Epithelial cell of prostate (primary cell): ENCODE results near the gene PBRM1.
"Not testable (repeated sequence)": the region's sequence is repeated elsewhere in the genome, so short reads cannot be mapped to it uniquely, and the experiment has no call there.

Experiments used
- DNase-seq: peaks from one replicate; pipeline ENCODE4 v3.0.0-alpha.2; 2011; ENCODE audit warnings: low read depth, low spot score
- H3K27ac ChIP-seq: fragments of 450-650 bp; 2 replicates; pipeline ENCODE4 v1.5.1; 2017; ENCODE audit warnings: mild to moderate bottlenecking

Gene PBRM1

GRCh38 chr3:52685709-52686691 lies at the start of gene PBRM1, which contains the start of gene GNL3:
TSS of gene PBRM1 (minus strand) at chr3:52685913.
TSS of gene GNL3 (plus strand) at chr3:52686032. CDS start at chr3:52686093, 61 bp downstream.
- H3K27ac ChIP-seq, result peak within 1 kb of the TSS; percentile 90
- peak; percentile 84 for DNase-seq

GRCh38 chr3:52733256-52733891 lies 47.7 kb upstream of the PBRM1 start:
- no peak for DNase-seq
- H3K27ac ChIP-seq, result no peak overlapping the region

- no peak overlapping the region for H3K27ac ChIP-seq
- DNase-seq, result no peak
Measured at GRCh38 chr3:52731590-52731989, 45.9 kb upstream of the PBRM1 start.

DNA sequence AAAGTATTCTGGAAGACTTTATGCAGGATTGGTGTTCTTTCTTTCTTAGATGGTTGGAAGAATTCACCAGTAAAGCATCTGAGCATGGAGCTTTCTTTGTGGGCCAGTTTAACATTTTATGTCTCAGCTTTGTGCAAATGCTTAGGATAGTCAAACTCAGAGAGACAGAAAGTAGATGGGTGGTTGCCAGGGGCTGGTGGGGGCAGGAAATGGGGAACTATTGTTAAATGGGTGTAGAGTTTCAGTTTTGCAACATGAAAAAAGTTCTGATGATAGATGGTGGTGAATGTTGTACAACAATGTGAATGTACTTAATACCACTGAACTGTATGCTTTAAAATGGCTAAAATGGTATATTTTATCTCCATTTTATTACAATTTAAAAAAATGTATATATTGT lies 45.0 kb upstream of the PBRM1 start:
- no peak for DNase-seq
- H3K27ac ChIP-seq, result no peak overlapping the region

DNA sequence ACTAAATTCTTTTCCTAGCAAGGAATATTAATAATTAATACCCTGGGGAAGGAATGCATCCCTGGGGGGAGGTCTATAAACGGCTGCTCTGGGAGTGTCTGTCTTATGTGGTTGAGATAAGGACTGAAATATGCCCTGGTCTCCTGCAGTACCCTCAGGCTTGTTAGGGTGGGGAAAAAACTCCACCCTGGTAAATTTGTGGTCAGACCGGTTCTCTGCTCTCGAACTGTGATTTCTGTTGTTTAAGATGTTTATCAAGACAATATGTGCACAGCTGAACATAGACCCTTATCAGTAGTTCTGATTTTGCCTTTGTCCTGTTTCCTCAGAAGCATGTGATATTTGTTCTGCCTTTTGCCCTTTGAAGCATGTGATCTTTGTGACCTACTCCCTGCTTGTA lies 43.0 kb upstream of the PBRM1 start:
- DNase-seq, H3K27ac ChIP-seq: not testable (repeated sequence)

- no peak for DNase-seq
- H3K27ac ChIP-seq, result no peak overlapping the region
Measured at GRCh38 chr3:52724511-52724910, 38.8 kb upstream of the PBRM1 start.

- H3K27ac ChIP-seq, result no peak overlapping the region
- DNase-seq, result no peak
Measured at GRCh38 chr3:52723935-52724334, 38.2 kb upstream of the PBRM1 start.

DNA sequence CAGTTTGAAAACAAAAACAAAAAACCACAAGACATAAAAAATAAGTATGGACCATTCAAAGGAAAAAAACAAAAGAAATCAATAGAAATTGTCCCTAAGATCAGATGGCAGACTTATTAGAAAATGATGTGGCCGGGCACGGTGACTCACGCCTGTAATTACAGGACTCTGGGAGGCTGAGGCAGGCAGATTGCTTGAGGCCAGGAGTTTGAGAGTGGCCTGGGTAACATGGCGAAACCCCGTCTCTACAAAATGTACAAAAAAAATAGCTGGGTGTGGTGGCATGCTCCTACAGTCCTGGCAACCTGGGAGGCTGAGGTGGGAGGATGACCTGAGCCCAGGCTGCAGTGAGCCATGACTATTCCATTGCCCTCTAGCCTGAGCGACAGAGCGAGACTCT lies 36.8 kb upstream of the PBRM1 start:
- H3K27ac ChIP-seq, result no peak overlapping the region
- DNase-seq, result no peak

- no peak overlapping the region for H3K27ac ChIP-seq
- DNase-seq, result no peak
Measured at GRCh38 chr3:52721730-52722008, 36.0 kb upstream of the PBRM1 start.

DNA sequence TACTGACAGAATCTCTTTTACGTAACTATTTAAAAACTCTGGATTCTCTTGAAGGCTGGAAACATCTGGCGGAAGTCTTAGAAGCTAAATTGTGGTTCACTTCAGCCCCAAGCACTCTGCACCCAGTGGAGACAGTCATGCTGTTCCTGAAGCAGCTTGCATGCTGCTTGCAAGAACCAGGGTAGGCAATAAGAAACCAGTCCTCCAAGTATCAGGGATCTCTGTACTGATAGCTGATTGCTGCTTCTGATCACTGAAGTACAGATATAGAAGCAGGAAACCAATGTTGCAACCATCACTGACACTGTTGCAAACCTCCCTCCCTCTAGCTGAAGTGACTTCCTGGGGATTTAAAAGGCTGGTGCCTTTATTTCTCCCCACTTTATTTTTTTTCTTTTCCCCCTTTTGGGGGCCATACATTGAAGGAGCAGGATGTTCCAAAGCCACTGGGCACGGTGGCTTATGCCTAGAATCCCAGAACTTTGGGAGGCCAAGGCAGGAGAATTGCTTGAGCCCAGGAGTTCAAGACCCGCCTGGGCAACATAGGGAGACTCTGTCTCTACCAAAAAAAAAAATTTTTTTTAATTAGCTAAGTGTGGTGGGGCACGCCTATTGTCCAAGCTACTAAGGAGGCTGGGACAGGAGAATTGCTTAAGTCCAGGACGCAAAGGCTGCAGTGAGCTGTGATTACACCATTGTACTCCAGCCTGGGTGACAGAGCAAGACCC lies 35.5 kb upstream of the PBRM1 start:
- DNase-seq, result no peak
- H3K27ac ChIP-seq, result no peak overlapping the region

DNA sequence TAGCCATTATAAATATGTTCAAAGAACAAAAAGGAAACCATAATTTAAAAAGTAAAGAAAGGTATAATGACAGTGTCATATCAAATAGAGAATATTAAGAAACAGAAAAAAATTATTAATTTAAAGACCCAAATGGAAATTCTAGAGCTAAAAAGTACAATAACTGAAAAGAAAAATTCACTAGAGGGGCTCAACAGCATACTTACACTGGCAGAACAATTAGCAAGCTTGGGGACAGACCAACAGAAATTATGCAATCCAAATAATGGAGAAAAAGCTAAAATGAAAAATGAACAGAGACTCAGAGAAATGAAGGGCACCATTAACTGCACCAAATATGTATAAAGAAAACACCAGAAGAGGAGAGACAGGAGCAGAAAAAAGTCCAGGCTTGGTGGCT lies 33.9 kb upstream of the PBRM1 start:
- DNase-seq, result no peak
- H3K27ac ChIP-seq, result no peak overlapping the region

DNA sequence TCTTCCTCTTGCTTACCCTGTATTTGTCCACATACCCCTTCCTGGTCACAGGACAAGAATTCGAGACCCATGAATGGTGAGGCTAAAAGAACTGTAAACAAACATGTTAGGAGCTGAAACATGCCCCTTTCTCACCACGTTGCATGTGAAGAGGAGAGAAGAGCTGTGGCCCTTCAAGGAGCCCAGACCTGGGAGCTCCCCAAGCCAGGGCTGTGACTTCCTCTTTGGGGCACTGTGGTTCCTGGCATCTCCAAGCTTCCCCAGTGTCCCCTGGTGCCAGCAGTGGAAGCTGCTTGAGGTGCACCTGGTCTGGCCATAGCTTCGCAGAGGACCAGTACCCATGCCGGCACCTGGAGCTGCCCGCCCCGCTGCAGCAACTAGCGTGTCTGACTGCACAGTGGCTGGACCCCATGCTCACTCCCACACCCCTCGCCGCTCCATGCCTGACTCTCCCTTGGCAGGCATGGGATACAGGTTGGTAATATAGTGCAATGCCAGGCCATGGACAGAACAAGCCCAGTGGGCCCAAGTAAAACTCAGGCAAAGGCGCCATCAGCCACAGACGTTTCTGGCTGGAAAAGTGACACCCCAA lies 30.1 kb upstream of the PBRM1 start:
- no peak overlapping the region for H3K27ac ChIP-seq
- DNase-seq, result no peak

DNA sequence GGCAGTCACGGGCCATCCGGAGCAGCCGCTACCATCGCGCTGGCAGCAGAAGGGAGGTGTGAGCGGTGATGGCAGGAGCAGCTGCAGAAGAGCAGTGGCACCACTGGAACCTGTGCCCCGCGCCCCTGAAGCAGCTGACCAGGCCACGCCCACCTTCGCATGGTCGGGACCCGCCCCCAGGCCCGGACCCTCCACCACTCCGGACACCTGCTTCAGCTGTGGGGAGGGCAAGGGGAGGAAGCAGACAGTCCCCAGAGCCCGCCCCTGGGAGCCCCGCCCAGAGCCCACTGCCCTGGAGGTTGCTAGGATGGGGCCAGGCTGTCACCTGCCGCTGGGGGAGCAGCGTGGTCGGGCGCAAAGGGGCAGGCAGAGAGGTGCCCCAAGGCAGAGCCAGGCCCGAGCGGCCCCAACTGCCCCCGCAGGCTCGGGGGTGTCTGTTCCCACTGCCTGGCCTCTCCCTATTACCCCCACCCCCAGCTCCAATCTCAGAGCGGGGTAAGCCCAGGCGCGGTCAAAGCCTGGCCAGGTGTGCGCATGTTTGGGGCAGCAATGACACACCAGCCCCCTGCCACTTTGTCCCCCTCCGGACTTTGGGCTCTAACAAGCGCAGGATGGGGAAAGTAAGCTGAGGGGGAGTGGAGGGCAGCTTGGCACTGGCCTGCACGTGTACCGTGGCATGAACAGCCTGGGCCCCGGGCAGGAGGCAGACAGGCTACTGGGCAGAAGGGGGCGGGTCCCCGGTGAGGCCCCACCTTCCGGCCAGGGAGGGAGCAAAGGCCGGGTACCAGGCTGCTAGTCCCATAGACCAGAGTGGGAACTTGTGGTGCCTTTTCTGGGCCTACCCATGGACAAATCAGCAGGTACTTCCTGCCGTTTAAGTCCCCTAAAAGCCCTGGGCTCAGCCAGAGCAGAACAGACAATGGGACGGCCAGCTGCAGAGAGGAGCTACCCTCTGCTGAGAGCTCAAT lies 28.9 kb upstream of the PBRM1 start:
- no peak overlapping the region for H3K27ac ChIP-seq
- DNase-seq, result no peak

- no peak overlapping the region for H3K27ac ChIP-seq
- DNase-seq, result no peak
Measured at GRCh38 chr3:52712291-52713212, 26.8 kb upstream of the PBRM1 start.

DNA sequence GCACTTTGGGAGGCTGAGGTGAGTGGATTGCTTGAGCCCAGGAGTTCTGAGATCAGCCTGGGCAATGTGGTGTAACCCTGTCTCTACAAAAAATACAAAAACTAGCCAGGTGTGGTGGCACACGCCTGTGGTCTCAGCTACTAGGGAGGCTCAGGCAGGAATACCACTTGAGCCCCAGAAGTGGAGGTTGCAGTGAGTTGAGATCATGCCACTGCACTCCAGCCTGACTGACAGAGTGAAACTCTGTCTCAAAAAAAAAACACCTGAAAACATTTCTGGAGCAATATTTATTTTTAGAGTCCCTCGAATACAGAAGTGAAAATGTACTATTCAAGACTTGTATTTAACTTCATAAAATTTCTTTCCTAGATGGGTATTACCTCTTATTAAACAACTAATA lies 24.8 kb upstream of the PBRM1 start:
- no peak overlapping the region for H3K27ac ChIP-seq
- no peak for DNase-seq

DNA sequence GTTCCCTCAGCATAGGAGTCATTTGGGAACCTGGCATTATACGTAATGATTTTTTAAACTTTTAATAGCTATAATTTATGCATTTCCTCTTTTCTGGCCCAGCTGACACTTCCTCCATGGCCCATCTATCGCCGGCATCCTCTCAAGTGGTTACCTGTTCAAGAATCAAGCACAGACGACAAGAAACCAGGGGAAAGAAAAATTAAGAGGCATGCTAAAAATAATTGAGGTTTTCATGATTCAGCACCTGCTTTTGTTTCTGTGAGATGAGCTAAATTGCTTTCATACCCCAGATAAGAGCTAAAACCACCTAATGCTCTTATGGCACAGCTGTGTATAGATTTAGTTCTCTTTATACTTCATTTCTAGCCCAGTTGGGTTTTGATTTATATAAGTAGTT lies 21.9 kb upstream of the PBRM1 start:
- no peak for DNase-seq
- no peak overlapping the region for H3K27ac ChIP-seq

DNA sequence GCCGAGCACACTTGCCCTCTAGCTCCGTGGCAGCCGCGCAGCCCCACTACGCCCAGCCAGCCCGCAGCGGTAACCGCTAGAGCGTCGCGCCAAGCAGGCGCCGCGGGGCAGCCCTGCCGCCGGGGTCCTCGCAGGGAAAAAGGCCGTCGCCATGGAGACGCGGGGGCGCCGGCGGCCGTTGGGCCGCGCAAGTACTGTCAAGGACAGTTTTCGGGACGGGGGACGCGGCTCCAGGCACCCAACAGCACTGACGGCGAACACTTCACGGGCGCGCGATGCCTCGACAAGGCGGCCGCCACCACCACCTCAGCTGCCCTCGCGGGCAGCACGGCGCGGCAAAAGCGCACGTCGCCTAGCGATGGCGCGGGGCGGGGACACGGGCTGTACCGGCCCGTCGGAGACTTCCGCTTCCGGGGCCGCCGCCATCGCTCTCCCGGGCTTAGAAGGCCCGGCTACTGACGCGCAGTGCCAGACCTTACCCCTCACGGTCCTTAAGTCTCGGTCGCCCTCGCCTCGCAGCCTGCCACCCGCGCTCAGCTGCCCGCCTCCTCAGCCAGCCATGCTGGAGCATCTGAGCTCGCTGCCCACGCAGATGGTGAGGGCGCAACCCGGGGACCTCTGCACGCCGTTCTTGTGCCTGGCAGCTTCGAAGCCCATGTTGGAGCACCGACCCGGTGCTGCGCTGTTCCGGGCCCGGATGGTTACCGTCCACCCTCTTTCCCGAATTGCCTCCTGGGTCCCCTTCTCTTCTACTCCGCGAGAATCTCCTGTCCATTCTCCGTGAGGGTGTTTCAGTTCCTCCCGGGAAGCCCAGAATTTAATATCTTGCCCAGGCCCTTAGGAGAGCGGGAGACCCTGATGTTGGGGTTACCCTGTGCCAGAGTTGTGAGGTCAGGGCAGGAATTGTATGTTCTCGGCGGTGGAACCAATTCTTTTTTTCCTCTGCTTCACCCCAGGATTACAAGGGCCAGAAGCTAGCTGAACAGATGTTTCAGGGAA lies 20.3 kb upstream of the PBRM1 start, which contains the start of the genes GLT8D1 and SPCS1:
TSS of gene GLT8D1 (minus strand) at position 104 of the 999 bp plus-strand sequence. CDS start 5,331 bp downstream, outside the sequence.
TSS of gene SPCS1 (plus strand) at position 419 of the 999 bp plus-strand sequence. CDS start at position 560, 141 bp downstream.
- H3K27ac ChIP-seq, result peak within 1 kb of the TSS; percentile 82
- peak; percentile 37 for DNase-seq
